G401 (cell line): ENCODE data around the gene GMDS. TPM values are rescaled to one million over a fixed set of nuclear protein-coding genes. Genes with fewer than 3 reads are reported as not detected.
A peak's percentile ranks its signal among the peaks of the same experiment; 100 is the strongest.

Experiments
- DNase-seq: peaks from one replicate; pipeline ENCODE4 v3.0.0-alpha.2; 2015; ENCODE audit warnings: low spot score
- in situ Hi-C: cut with HindIII; loops from 2 replicates; pipeline ENCODE4 v1.10.0; 2016; ENCODE audit warnings: low sequenced_read_pairs, mixed read lengths
- total RNA-seq: library from RNA; depleted of rRNA; stranded (reverse); fragments of >200 nt; shearing (Covaris generic); gene quantifications from 2 replicates; pipeline ENCODE4 v1.2.3, GENCODE V29; 2014

The GMDS gene
- total RNA-seq, 1 experiment from 2014 or later: 5.8 TPM

- DNase-seq: no peak
- in situ Hi-C loops: no loop called here
Measured at GRCh38 chr6:1840491-1841121, 404.8 kb downstream of the GMDS start.

DNA sequence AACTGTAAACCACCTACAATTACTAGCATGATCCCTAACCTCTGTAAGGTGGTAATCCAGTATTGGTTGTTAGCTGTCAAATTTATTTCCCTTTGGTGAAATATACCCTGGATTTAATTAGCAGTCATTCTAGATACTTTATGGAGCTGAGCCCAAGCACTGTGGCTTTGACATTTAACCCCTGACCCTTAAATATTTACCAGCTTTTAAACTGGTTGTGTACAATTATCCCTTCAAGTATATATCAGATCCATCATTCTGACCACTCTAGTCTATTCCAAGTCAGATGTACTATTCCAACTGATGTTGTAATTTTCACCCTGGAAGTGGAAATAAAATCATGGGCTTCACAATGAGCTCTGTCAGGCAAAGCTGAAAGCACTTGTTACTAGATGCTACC, 406.0 kb downstream of the GMDS start:
- in situ Hi-C loops: no loop called here
- DNase-seq: no peak

- DNase-seq: no peak
- in situ Hi-C loops: no loop called here
Measured at GRCh38 chr6:1838604-1839213, 406.7 kb downstream of the GMDS start.

GRCh38 chr6:1837826-1838225, 407.6 kb downstream of the GMDS start:
- in situ Hi-C loops: no loop called here
- no peak for DNase-seq

GRCh38 chr6:1836690-1837089, 408.7 kb downstream of the GMDS start:
- in situ Hi-C loops: no loop called here
- DNase-seq: no peak

GRCh38 chr6:1834646-1835516, 410.5 kb downstream of the GMDS start:
- in situ Hi-C loops: no loop called here
- no peak for DNase-seq

- in situ Hi-C loops: no loop called here
- DNase-seq: no peak
Measured at GRCh38 chr6:1834207-1834606, 411.2 kb downstream of the GMDS start.

DNA sequence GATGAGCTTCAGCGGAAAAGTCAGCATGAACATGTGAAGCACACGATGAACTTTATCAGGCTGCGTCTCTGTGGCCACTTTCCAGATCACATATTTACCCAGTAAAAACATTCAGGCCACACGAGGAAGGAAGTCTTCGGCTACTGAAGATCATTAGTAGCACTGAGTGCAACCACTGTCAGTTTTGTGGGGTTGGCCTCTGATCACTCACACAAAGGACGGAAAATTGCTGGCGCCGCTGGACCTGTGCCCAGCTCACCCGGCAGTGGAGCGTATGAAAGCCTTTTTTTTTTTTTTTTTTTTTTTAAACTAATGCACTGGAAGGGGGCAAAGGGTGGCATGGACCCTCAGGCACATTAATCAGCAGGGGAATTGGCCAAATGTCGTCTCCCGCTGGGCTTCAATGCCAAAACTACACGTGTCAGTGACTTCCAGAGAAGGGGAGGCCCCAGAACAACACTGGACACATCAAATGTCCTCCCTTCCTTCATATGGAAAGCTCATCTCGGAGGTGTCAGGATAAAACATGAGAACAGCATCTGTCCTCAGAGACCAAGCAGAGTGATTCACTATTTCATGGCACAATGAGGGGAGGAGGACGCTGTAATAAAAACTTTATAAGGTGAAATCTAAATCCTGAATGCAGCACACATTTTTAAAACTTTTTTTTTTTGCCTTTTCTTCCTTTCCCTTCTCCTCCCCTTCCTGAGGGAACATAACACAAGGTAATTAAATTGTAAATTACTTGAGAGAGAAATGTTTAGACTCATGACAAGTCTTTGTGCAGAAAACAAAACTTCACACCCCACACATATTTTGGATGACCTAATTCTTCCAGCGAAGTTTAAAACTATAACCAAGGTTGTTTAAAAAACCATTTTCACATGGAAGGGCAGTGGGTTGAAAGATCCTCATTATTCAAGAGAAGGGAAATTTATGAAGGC, 412.3 kb downstream of the GMDS start:
- in situ Hi-C loops: no loop called here

GRCh38 chr6:1832358-1832757, 413.0 kb downstream of the GMDS start:
- in situ Hi-C loops: no loop called here
- DNase-seq: no peak

More for the DNA sequence above, 412.3 kb downstream of the GMDS start:
- DNase-seq: peak; percentile 13

DNA sequence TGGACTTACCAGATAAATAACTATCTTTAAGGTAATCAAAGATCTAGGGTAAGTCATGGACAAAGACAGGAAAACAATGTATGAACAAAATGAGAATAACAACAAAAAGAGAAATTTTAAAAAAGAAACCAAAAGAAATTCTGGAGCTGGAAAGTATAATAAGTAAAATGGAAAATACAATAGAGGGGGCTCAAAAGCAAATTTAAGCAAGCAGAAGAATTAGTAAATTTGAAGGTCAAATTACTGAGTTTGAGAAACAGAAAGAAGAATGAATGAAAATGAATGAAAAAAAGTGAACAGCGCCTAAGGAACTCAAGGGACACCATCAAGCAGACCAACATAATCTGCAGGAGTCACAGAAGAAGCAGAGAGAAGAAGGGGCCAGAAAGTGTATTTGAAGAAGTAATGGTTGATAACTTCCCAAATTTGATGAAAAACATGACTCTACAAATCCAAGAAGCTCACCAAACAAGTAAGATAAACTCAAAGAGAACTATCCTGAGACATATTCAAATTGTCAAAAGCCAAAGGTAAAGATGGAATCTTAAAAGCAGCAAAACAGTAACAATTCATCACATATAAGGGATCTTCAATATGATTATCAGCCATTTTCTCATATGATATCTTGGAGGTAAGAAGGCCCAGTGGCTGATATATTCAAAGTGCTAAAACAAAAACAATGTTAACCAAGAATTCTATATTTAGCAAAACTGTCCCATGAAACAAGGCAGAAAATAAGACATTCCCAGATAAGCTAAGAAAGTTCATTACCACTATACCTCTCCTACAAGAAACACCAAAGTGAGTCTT, 417.2 kb downstream of the GMDS start:
- DNase-seq: no peak
- in situ Hi-C loops: no loop called here

GRCh38 chr6:1825926-1826325, 419.5 kb downstream of the GMDS start:
- in situ Hi-C loops: no loop called here
- DNase-seq: no peak

DNA sequence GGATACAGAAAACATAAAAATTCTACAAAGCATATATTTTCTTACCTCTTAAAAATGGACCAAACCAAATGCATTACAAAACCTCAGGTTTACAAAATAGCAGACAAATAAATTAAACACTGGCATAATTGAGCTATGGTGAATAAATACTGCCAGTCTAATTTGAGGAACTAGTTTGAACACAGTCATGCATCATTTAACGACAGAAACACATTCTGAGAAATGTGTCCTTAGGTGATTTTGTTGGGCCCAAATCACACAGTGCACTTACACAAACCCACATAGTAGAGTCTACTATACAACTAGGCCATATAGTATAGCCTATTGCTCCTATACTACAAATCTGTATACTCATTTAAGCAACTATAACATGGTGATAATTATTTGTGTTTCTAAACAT, 420.1 kb downstream of the GMDS start:
- in situ Hi-C loops: no loop called here
- DNase-seq: no peak

- in situ Hi-C loops: no loop called here
- no peak for DNase-seq
Measured at GRCh38 chr6:1821513-1822183, 423.8 kb downstream of the GMDS start.

DNA sequence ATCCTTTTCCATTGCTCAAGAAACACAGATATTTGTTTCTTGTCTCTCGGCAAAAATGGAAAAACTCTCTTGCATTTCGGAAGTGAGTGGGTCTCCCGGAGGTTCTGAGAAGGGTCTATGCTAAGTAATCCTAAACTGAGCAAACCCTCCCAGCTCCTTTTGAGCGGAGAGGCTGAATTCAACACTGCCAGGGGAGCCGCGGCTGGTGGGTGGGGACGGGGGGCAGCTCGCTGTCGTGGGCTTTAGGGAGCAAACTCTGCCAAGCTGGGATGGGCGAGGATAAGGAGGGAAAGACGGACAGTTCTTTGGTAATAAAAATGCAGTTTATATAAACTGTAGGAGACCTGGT, 424.3 kb downstream of the GMDS start:
- no peak for DNase-seq
- in situ Hi-C loops: no loop called here

DNA sequence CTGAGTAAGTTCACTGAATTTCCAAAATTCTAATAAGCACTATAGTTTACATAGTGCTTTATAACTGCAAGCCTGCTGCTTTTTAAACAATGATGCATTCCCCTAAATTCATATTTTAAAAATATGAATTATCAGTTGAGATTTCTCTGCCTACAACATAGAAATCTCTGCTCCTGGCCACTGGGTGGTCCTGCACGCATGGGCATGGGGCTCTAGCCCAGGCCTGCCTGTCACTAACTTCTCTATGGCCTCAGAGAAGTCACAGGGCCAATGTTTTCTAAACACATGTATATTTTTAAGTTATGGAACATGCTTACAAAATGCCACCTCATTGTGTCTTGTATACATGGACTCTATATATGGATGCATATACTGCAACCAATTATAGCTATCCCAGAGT, 424.7 kb downstream of the GMDS start:
- in situ Hi-C loops: no loop called here

GRCh38 chr6:1820165-1820564, 425.2 kb downstream of the GMDS start:
- DNase-seq: no peak
- in situ Hi-C loops: no loop called here

More for the DNA sequence above, 424.7 kb downstream of the GMDS start:
- no peak for DNase-seq

- DNase-seq: no peak
- in situ Hi-C loops: no loop called here
Measured at GRCh38 chr6:1819007-1819406, 426.4 kb downstream of the GMDS start.
